NCI-H524 (cell line): ENCODE results near the gene IL19.
A peak's percentile ranks its signal among the peaks of the same experiment; 100 is the strongest.

ENCODE experiments used
- DNase-seq, 2 experiments: peaks; one replicate each; lab custom pipeline; 2025; lab: John Stamatoyannopoulos, UW

IL19 gene

GRCh38 chr1:206770531-206771337 is at the start of gene IL19:
Gene IL19, plus strand, starts transcription at chr1:206770773. Its CDS starts 65,890 bp downstream, at chr1:206836663.
- no peak for DNase-seq

DNA sequence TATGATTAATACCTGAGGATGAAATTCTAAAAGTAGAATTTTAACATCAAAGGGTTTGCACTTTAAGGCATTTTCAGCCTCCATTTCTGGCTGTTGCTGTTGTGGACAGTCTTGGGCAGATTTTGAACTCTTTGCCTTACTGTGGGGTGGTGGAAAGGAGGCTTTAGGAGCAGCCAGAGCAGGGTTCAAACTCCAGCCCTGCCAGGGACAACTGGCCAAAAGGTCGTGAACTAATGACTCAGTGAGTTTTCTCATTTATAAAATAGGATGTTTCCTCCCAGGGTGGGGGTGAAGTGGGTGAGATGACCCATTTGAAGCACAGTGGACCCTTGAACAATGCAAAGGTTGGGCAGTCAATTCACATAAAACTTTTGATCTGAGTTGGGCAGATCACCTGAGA is 49.1 kb upstream of the IL19 start:
- DNase-seq = no peak

GRCh38 chr1:206722751-206723461 is 47.7 kb upstream of the IL19 start:
- DNase-seq = no peak

GRCh38 chr1:206723462-206723804 is 47.1 kb upstream of the IL19 start:
- DNase-seq = no peak

DNA sequence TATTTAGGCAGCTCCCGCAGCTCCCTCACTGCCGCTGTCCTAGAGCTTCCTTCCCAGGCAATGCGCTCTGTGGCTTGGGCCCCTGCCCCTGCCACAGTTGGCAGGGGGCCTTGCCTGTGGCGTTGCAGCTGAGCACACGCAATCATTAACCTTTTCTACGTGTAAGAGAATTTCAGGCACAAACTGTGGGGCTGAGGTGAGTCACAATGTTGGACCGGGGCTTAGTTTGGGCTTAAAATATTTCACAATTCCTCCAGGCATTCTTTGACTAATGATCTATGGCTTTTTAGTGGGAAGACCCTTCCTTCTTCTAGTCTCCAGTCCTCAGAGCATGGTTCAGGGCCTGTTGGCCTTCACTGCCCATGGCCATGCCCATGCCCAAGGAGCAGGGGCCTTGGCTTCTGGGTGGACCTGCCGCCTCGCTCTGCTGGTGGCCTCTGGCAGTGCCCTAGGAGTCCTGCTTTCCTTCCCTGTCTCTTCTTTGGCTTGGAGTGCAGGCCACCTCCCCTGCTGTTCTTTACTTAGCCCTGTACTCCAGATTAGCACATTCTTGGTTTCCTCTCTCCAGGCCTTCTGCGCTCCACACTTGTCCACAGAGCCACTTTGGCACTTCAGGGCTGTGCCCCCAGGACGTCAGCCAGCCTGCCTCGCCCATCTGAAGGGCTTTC is 46.6 kb upstream of the IL19 start:
- no peak for DNase-seq

- DNase-seq = no peak
Measured at GRCh38 chr1:206725109-206725963, 45.2 kb upstream of the IL19 start.

DNA sequence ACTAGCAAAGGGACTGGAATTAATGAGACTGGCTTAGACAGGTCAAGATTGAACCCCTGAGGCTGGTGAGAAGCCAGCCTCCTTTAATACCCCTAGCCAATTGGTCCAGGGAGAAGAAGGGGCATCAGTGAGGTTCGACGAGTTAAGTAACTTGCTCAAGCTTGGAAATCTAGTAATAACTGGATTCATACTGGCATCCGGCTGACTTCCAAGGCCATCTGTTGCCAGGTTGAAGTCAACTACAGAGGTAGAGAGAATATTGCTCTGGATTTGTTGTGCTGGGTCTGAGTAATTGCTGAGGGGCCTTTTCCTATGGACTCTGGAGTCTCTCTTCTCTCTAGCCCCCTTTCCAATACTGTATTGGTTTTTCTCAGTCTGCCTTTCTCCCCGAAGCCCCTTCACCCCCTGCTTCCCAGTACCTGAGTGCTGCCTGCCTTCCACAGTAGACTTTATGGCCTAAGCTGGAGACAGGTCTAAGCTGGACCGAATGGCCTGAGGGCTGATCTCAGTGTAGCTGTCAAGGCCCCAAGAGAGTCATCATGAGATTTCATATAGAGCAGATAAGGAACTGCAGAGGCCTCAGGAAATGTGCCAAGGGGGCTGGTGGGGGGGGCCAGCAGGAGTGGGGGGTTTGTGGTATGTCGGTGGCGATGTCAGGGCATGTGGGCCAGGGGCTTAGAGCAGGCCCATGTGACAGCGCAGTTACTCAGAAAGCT is 42.4 kb upstream of the IL19 start:
- DNase-seq = peak in 1 of 2 experiments; percentile 23

GRCh38 chr1:206728697-206728987 is 41.9 kb upstream of the IL19 start:
- DNase-seq = no peak

- no peak for DNase-seq
Measured at GRCh38 chr1:206729050-206729449, 41.5 kb upstream of the IL19 start.

DNA sequence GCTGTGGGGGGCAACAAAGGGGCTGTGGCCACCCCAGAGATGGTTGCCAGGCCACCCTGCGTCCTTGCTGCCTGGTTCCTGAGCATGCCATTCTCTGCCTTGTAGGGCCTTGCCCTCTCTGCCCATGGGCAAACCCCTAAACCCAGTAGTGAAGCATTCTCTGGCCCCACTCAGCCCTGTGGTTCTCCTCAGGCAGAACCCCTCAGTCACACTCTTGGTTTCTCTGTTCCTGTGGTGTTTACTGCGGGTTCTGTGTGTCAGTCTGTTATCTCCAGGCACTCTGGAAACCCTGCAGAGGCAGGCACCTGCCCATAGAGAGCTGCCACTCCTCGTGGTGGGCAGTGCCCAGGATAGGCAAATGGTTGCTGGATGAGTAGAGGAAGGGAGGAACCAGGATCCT is 41.1 kb upstream of the IL19 start:
- DNase-seq = no peak

DNA sequence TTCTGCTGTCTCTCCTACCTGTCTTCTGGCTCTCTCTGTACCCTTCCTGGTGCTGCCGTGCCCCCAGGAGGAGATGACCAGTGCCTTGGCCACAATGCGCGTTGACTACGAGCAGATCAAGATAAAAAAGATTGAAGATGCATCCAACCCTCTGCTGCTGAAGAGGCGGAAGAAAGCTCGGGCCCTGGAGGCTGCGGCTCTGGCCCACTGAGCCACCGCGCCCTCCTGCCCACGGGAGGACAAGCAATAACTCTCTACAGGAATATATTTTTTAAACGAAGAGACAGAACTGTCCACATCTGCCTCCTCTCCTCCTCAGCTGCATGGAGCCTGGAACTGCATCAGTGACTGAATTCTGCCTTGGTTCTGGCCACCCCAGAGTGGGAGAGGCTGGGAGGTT is 38.1 kb upstream of the IL19 start:
- no peak for DNase-seq

- DNase-seq = no peak
Measured at GRCh38 chr1:206732992-206733391, 37.6 kb upstream of the IL19 start.

GRCh38 chr1:206734499-206735142 is 36.0 kb upstream of the IL19 start:
- DNase-seq = peak in 1 of 2 experiments; percentile 30

- DNase-seq = peak in 1 of 2 experiments; percentile 8
Measured at GRCh38 chr1:206735553-206736031, 35.0 kb upstream of the IL19 start.

- no peak for DNase-seq
Measured at GRCh38 chr1:206736878-206737728, 33.5 kb upstream of the IL19 start.

GRCh38 chr1:206737729-206738201 is 32.8 kb upstream of the IL19 start:
- no peak for DNase-seq

- peak; percentile 62 to 69 for DNase-seq
Measured at GRCh38 chr1:206738370-206739366, 31.9 kb upstream of the IL19 start.

DNA sequence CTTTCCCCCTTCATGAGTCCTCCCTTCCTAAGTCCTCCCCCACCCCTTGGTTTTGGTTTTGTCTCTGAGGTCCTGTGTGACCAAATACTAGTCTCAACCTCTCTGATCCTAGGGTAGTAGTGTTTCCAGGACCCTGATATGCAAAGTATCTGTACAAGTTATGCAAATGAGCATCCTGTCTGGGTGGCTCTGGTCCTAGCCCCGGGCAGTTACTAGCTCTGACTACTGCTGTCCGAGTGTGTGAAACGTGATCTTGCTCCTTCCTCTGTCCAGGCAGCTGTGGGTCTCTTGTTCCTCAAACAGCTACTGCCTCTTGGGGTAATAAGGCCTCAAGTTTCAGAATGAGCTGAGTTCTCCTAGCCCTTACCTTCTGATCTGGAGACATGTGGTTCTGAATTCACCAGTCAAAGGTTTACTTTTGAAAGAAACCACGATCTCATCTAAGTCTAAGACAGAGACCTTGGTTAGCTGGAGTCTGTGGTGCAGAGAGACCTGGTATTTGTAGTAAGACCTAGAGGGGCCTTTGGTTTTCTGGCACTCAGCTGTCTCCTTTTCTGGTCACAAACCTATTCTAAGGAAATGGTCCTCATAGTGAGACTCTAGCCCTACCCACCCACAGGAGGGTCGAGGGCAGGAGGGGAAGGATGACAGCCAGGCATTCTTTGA is 31.0 kb upstream of the IL19 start:
- no peak for DNase-seq
